Panc1 (cell line): Measurements from ENCODE around the gene PCSK5. TPM values are rescaled to one million over a fixed set of nuclear protein-coding genes. Genes with fewer than 3 reads are reported as not detected.

Source experiments
- ATAC-seq: fragments of 200-7000 bp; cut with Tn5 transposase; 2 replicates; pipeline ENCODE4 v1.9.1; 2020; ENCODE audit warnings: mild to moderate bottlenecking, moderate library complexity
- BruUV-seq: library from RNA; stranded (reverse); fragments of 400-500 nt; replicated peaks from 2 replicates; lab custom pipeline; 2021; lab: Mats Ljungman, UMichigan
- CTCF ChIA-PET: fragments of 300-600 bp; sonication (Branson Sonifier 250); formaldehyde crosslinking; loops from one replicate; lab custom pipeline; 2022; ENCODE audit warnings: antibody characterized with exemption; lab: Charles Lee
- POLR2A ChIA-PET: fragments of 300-600 bp; sonication (Branson Sonifier 250); formaldehyde crosslinking; loops from one replicate; lab custom pipeline; 2022; ENCODE audit warnings: antibody characterized with exemption; lab: Charles Lee
- DNase-seq: peaks from one replicate; pipeline ENCODE4 v3.0.0-alpha.2; 2010; ENCODE audit warnings: low read depth, low spot score
- H3K27ac ChIP-seq: 2 replicates; pipeline ENCODE4 v1.5.1; 2011; ENCODE audit warnings: mild to moderate bottlenecking, low read length, inconsistent platforms
- H3K27me3 ChIP-seq: fragments of 200-500 bp; sonication (Bioruptor generic); 2 replicates; pipeline ENCODE4 v1.6.0; 2014; ENCODE audit warnings: low read length, inconsistent platforms; ENCODE audit not compliant: control insufficient read depth, insufficient read depth
- H3K36me3 ChIP-seq: fragments of 200-500 bp; sonication (Bioruptor generic); 2 replicates; pipeline ENCODE4 v1.5.1; 2014; ENCODE audit warnings: inconsistent platforms, mild to moderate bottlenecking, low read length, moderate library complexity; ENCODE audit not compliant: control insufficient read depth, insufficient read depth
- H3K4me1 ChIP-seq: 2 replicates; pipeline ENCODE4 v1.5.1; 2011; ENCODE audit warnings: inconsistent platforms, mild to moderate bottlenecking, low read length, moderate library complexity; ENCODE audit not compliant: control insufficient read depth, insufficient read depth
- H3K4me3 ChIP-seq, 2 experiments: 2 replicates each; pipeline ENCODE4 v1.5.1; 2011 to 2012; ENCODE audit warnings: low read depth in 2 of 2, low read length in 2 of 2, mild to moderate bottlenecking in 2 of 2, inconsistent platforms in 1 of 2, moderate library complexity in 1 of 2
- H3K9me3 ChIP-seq: fragments of 200-500 bp; sonication (Bioruptor generic); 2 replicates; pipeline ENCODE4 v1.5.1; 2014; ENCODE audit warnings: low read depth, mild to moderate bottlenecking, inconsistent platforms, low read length, moderate library complexity; ENCODE audit not compliant: control insufficient read depth, insufficient read depth
- POLR2AphosphoS5 ChIP-seq: IDR thresholded peaks from 2 replicates; pipeline ENCODE4 v1.6.1; 2012; ENCODE audit warnings: mild to moderate bottlenecking, low read depth, low read length, moderate library complexity
- SIN3A ChIP-seq: IDR thresholded peaks from 2 replicates; pipeline ENCODE4 v1.6.1; 2012; ENCODE audit warnings: low read depth, mild to moderate bottlenecking, low read length, moderate library complexity, borderline replicate concordance; ENCODE audit not compliant: insufficient read depth
- TCF7L2 ChIP-seq: IDR thresholded peaks from 2 replicates; pipeline ENCODE4 v1.6.1; 2011; ENCODE audit warnings: mild to moderate bottlenecking, low read depth, low read length, inconsistent platforms
- in situ Hi-C: cut with HindIII; loops from 2 replicates; pipeline ENCODE4 v1.10.0; 2016; ENCODE audit warnings: low sequenced_read_pairs, low pct_unique_long_range_greater_than_20kb
- intact Hi-C: fragments of 100-400 bp; cut with micrococcal nuclease; formaldehyde crosslinking; loops from one replicate; pipeline ENCODE4 v1.10.0; 2022; ENCODE audit not compliant: unreplicated experiment
- total RNA-seq: library from RNA; stranded (reverse); gene quantifications from one replicate; pipeline ENCODE4 v1.2.1, GENCODE V29; 2021; ENCODE audit not compliant: unreplicated experiment
- TF ChIP-seq, protein P1 (sequence below): fragments of 450-650 bp; IDR thresholded peaks from 2 replicates; pipeline ENCODE4 v1.5.1; 2017; ENCODE audit warnings: mild to moderate bottlenecking
- TF ChIP-seq, protein P2 (sequence below), 2 experiments: IDR thresholded peaks; 2 replicates each; pipeline ENCODE4 v1.6.1; 2011 to 2012; ENCODE audit warnings: low read depth in 2 of 2, control low read depth in 1 of 2, low read length in 1 of 2, mild to moderate bottlenecking in 1 of 2, moderate library complexity in 1 of 2; ENCODE audit not compliant: insufficient read depth in 1 of 2

The PCSK5 gene
- total RNA-seq, 1 experiment from 2014 or later = 0.21 TPM

GRCh38 chr9:76366275-76366674 is 475.8 kb downstream of the PCSK5 start:
- in situ Hi-C loops (no loop called here), intact Hi-C loops (no loop called here)
- ChIA-PET CTCF (no interaction called here), POLR2A (no interaction called here)
- Histone ChIP-seq H3K27ac (no peak overlapping the region), H3K4me1 (no peaks in the 10 kb centered on the region; the same call in 1 of the 2 replicates), H3K9me3 (no peaks in the 10 kb centered on the region), H3K4me3 (no peak overlapping the region), H3K27me3 (no peaks in the 10 kb centered on the region), H3K36me3 (no peaks in the 10 kb centered on the region)
- no peak for TF ChIP-seq TCF7L2
- no peak for TF ChIP-seq POLR2AphosphoS5
- TF ChIP-seq, protein P1, sequence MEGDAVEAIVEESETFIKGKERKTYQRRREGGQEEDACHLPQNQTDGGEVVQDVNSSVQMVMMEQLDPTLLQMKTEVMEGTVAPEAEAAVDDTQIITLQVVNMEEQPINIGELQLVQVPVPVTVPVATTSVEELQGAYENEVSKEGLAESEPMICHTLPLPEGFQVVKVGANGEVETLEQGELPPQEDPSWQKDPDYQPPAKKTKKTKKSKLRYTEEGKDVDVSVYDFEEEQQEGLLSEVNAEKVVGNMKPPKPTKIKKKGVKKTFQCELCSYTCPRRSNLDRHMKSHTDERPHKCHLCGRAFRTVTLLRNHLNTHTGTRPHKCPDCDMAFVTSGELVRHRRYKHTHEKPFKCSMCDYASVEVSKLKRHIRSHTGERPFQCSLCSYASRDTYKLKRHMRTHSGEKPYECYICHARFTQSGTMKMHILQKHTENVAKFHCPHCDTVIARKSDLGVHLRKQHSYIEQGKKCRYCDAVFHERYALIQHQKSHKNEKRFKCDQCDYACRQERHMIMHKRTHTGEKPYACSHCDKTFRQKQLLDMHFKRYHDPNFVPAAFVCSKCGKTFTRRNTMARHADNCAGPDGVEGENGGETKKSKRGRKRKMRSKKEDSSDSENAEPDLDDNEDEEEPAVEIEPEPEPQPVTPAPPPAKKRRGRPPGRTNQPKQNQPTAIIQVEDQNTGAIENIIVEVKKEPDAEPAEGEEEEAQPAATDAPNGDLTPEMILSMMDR = no peak
- TF ChIP-seq SIN3A = no peak
- ATAC-seq (no peak), DNase-seq (no peak)
- no TSS peak for BruUV-seq

GRCh38 chr9:76369583-76369982 is 479.1 kb downstream of the PCSK5 start:
- intact Hi-C loops = no loop called here
- Histone ChIP-seq H3K36me3 (no peaks in the 10 kb centered on the region), H3K27ac (no peak overlapping the region), H3K9me3 (no peaks in the 10 kb centered on the region), H3K27me3 (no peaks in the 10 kb centered on the region), H3K4me3 (no peak overlapping the region), H3K4me1 (no peaks in the 10 kb centered on the region; the same call in 1 of the 2 replicates)
- no TSS peak for BruUV-seq
- ChIA-PET CTCF (interaction anchor here (0.6 kb wide), 1 partner anchor 503 kb away, joined by 4 read pairs; no protein-coding TSS in a partner anchor), POLR2A (no interaction called here)
- no peak; the same call in 1 of the 2 replicates for ATAC-seq
- no peak for DNase-seq
- no peak for TF ChIP-seq POLR2AphosphoS5
- peak; percentile 81 for TF ChIP-seq TCF7L2
- in situ Hi-C loops = no loop called here

GRCh38 chr9:76370396-76371023 is 480.0 kb downstream of the PCSK5 start:
- H3K4me1 ChIP-seq = no peaks in the 10 kb centered on the region; the same call in 1 of the 2 replicates
- H3K4me3 ChIP-seq = no peak overlapping the region
- no peak overlapping the region for H3K27ac ChIP-seq
- no peaks in the 10 kb centered on the region for H3K36me3 ChIP-seq
- H3K27me3 ChIP-seq = no peaks in the 10 kb centered on the region
- intact Hi-C loops = no loop called here
- ChIA-PET CTCF (no interaction called here), POLR2A (interaction anchor here (0.6 kb wide), 1 partner anchor 13 kb away, joined by 3 read pairs; no protein-coding TSS in a partner anchor)
- in situ Hi-C loops = no loop called here
- no TSS peak for BruUV-seq
- H3K9me3 ChIP-seq = no peaks in the 10 kb centered on the region
- TF ChIP-seq, protein P1 = no peak
- TF ChIP-seq POLR2AphosphoS5 = no peak
- TF ChIP-seq, protein P2, sequence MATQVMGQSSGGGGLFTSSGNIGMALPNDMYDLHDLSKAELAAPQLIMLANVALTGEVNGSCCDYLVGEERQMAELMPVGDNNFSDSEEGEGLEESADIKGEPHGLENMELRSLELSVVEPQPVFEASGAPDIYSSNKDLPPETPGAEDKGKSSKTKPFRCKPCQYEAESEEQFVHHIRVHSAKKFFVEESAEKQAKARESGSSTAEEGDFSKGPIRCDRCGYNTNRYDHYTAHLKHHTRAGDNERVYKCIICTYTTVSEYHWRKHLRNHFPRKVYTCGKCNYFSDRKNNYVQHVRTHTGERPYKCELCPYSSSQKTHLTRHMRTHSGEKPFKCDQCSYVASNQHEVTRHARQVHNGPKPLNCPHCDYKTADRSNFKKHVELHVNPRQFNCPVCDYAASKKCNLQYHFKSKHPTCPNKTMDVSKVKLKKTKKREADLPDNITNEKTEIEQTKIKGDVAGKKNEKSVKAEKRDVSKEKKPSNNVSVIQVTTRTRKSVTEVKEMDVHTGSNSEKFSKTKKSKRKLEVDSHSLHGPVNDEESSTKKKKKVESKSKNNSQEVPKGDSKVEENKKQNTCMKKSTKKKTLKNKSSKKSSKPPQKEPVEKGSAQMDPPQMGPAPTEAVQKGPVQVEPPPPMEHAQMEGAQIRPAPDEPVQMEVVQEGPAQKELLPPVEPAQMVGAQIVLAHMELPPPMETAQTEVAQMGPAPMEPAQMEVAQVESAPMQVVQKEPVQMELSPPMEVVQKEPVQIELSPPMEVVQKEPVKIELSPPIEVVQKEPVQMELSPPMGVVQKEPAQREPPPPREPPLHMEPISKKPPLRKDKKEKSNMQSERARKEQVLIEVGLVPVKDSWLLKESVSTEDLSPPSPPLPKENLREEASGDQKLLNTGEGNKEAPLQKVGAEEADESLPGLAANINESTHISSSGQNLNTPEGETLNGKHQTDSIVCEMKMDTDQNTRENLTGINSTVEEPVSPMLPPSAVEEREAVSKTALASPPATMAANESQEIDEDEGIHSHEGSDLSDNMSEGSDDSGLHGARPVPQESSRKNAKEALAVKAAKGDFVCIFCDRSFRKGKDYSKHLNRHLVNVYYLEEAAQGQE (IDR thresholded peaks at IDR 0.05; ENCODE audit: insufficient read depth in 1 of 2, low read depth in 2 of 2, low read length in 1 of 2) = no peak
- no peak for TF ChIP-seq TCF7L2
- no peak for TF ChIP-seq SIN3A
- no peak for DNase-seq
- no peak for ATAC-seq
